Epithelial cell of proximal tubule (primary cell): ENCODE measurements around the gene MDH2. TPM values are rescaled to one million over a fixed set of nuclear protein-coding genes. Genes with fewer than 3 reads are reported as not detected.
"Not testable (repeated sequence)": the region's sequence is repeated elsewhere in the genome, so short reads cannot be mapped to it uniquely, and the experiment has no call there.

Experiments used
- DNase-seq: peaks from one replicate; pipeline ENCODE4 v3.0.0-alpha.2; 2011; ENCODE audit warnings: low read depth
- H3K4me3 ChIP-seq: 2 replicates; pipeline ENCODE4 v1.5.1; 2011; ENCODE audit warnings: low read depth, mild to moderate bottlenecking, low read length
- total RNA-seq: library from RNA; depleted of rRNA; stranded (reverse); fragments of >200 nt; gene quantifications from 2 replicates; pipeline ENCODE4 v1.2.3, GENCODE V29; 2015
- TF ChIP-seq, protein P1 (sequence below): conservative IDR thresholded peaks from 2 replicates; pipeline ENCODE4 v1.5.1; 2012; ENCODE audit warnings: low read depth, mild to moderate bottlenecking, low read length

MDH2 gene
- total RNA-seq, 1 donor from 2014 or later: 123 TPM

DNA sequence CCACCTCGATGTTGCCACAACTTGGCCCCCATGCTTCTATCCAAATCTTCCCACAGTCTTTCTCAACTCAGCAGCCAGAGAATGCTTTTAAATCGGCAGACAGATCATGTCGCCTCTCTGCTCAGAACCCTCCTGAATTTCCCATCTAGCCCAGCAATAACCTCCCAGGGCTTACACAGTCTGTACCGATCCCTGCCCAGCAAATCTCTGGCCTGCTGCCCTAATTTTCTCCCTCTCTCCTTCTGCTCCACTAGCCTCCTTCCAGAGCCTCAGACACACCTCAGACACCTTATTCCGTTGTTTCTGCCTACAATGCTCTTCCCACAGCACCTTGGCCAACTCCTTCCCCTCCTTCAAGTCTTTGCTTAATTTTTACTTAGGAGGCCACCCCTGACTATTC, 32.3 kb downstream of the MDH2 start:
- TF ChIP-seq, protein P1, sequence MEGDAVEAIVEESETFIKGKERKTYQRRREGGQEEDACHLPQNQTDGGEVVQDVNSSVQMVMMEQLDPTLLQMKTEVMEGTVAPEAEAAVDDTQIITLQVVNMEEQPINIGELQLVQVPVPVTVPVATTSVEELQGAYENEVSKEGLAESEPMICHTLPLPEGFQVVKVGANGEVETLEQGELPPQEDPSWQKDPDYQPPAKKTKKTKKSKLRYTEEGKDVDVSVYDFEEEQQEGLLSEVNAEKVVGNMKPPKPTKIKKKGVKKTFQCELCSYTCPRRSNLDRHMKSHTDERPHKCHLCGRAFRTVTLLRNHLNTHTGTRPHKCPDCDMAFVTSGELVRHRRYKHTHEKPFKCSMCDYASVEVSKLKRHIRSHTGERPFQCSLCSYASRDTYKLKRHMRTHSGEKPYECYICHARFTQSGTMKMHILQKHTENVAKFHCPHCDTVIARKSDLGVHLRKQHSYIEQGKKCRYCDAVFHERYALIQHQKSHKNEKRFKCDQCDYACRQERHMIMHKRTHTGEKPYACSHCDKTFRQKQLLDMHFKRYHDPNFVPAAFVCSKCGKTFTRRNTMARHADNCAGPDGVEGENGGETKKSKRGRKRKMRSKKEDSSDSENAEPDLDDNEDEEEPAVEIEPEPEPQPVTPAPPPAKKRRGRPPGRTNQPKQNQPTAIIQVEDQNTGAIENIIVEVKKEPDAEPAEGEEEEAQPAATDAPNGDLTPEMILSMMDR: no peak
- H3K4me3 ChIP-seq: no peak overlapping the region
- no peak for DNase-seq

DNA sequence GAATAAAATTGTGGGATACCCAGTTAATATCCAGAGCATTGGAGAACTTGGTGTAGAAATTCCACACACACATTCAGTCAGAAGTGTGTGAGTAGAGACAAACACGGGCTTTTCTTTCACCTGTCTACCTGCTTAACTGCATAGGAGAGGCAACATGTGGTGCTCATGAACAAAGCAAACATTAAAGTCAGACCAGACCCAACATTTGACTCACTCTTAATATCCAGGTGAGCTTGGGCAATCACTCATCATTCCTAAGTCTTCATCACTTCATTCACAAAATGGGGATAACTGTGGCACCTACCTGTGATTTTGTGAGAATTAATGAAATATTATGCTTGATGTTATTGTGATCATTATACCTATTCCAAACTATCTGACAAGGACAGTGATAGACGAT, 36.2 kb downstream of the MDH2 start:
- not testable (repeated sequence) for DNase-seq, H3K4me3 ChIP-seq

- TF ChIP-seq, protein P1: no peak
- no peak for DNase-seq
- no peak overlapping the region for H3K4me3 ChIP-seq
Observed at GRCh38 chr7:76086070-76086469, 38.2 kb downstream of the MDH2 start.

GRCh38 chr7:76087362-76087791, 39.5 kb downstream of the MDH2 start:
- not testable (repeated sequence) for DNase-seq, H3K4me3 ChIP-seq

GRCh38 chr7:76089865-76090475, 42.1 kb downstream of the MDH2 start:
- H3K4me3 ChIP-seq: no peak overlapping the region
- TF ChIP-seq, protein P1: no peak
- no peak for DNase-seq

GRCh38 chr7:76091506-76091905, 43.6 kb downstream of the MDH2 start:
- DNase-seq: no peak
- TF ChIP-seq, protein P1: no peak
- H3K4me3 ChIP-seq: no peak overlapping the region

- not testable (repeated sequence) for H3K4me3 ChIP-seq, DNase-seq
Observed at GRCh38 chr7:76093531-76093930, 45.6 kb downstream of the MDH2 start.

GRCh38 chr7:76094326-76094725, 46.4 kb downstream of the MDH2 start:
- H3K4me3 ChIP-seq, DNase-seq: not testable (repeated sequence)

GRCh38 chr7:76095908-76096307, 48.0 kb downstream of the MDH2 start:
- no peak for DNase-seq
- no peak overlapping the region for H3K4me3 ChIP-seq
- TF ChIP-seq, protein P1: no peak

DNA sequence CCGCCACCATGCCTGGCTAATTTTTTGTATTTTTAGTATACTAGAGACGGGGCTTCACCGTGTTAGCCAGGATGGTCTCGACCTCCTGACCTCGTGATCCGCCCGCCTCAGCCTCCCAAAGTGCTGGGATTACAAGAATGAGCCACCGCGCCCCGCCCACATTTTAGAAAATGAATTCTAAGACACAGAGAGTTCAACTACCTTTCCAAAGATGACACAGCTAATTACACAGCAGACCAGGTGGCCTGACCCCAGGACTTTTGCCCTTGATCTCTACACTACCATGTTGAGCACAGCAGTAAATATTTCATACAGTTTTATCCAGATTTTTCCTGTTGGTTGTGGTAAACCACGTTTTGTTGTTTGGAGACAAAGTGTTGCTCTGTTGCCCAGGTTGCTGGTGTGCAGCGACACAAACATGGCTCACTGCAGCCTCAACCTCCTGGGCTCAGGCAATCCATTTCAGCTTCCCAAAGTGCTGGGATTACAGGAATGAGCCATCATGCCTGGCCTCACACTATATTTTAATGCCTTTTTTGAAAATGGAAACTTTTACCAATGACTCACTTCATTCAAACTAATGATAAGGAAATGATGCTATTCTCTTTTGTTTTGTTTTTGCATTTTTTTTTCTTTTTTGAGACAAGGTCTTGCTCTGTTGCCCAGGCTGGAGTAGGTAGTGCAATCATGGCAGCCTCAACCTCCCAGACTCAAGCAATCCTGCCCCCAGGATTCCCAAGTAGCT, 54.0 kb downstream of the MDH2 start:
- DNase-seq, H3K4me3 ChIP-seq: not testable (repeated sequence)

DNA sequence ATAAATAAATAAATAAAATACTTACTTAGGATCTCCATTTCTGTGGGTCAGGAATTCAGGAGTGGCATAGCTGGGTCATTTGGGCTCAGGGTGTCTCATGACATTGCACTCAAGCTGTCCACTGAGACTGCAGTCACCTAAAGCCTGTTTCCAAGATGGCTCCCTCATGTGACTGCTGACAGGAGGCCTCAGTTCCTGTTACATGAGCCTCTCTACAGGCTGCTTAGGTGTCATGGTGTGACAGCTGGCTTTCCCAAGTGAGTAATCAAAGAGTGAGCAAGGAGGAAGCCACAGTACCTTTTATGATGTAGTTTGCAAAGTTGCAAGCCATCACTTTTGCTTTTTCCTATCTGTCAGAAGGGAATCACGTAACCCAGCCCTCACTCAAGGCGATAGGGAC, 55.9 kb downstream of the MDH2 start:
- not testable (repeated sequence) for DNase-seq, H3K4me3 ChIP-seq

GRCh38 chr7:76106130-76106529, 58.2 kb downstream of the MDH2 start:
- not testable (repeated sequence) for DNase-seq

More at GRCh38 chr7:76106130-76106529, 58.2 kb downstream of the MDH2 start:
- not testable (repeated sequence) for H3K4me3 ChIP-seq
